ENCODE measurements around the gene FN1. TPM values are rescaled to one million over a fixed set of nuclear protein-coding genes. Genes with fewer than 3 reads are reported as not detected.

The FN1 gene
- polyA plus RNA-seq, 1 of the 3 experiments (the other 2 are of a cell fraction): 1,671 TPM

DNA sequence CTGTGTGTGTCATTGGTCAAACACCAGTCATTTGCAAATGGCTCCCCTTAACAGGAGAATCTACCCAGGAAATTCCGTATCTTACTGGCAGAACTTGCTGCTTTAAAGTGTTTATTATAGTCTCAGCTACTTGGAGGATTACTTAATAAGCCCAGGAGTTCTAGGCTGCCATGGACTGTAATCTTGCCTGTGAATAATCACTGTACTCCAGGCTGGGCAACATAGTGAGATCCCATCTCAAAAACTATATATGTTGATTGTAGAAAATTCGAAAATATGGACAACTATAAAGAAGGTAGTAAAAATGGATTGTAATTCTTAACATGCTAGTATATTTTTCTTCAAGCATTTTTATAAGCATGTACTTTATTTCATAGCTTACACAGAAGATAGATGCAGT, 119.5 kb downstream of the FN1 start:
- Histone ChIP-seq H2AFZ (ENCODE audit: low read depth) (no peak overlapping the region), H3K27me3 (ENCODE audit: insufficient read depth) (no peaks in the 10 kb centered on the region), H3K4me2 (no peak overlapping the region), H3K36me3 (replicated peaks in 1 of 2; ENCODE audit: control insufficient read depth in 1 of 2, insufficient read depth in 2 of 2, low read length in 1 of 2) (peaks cover 35 to 65% of the 10 kb centered on the region in 2 experiments), H3K9ac (no peak overlapping the region), H3K9me2 (no peaks in the 10 kb centered on the region), H4K20me1 (ENCODE audit: insufficient read depth) (no peaks in the 10 kb centered on the region), H3K79me2 (ENCODE audit: insufficient read depth) (peaks cover 63% of the 10 kb centered on the region), H3K4me1 (ENCODE audit: control insufficient read depth in 1 of 2, insufficient read depth in 2 of 2, low read depth in 1 of 2, low read length in 1 of 2) (peaks cover 10 to 13% of the 10 kb centered on the region in 2 experiments; a peak in 3 of 4 replicates), H3K9me3 (no peaks in the 10 kb centered on the region), H3K4me3 (ENCODE audit: low read depth in 2 of 2, low read length in 1 of 2) (no peak overlapping the region), H3F3A (replicated peaks; ENCODE audit: insufficient read depth) (peaks cover 28% of the 10 kb centered on the region), H3K27ac (ENCODE audit: low read depth in 2 of 2, low read length in 1 of 2) (no peak overlapping the region)
- TF ChIP-seq, protein P1, sequence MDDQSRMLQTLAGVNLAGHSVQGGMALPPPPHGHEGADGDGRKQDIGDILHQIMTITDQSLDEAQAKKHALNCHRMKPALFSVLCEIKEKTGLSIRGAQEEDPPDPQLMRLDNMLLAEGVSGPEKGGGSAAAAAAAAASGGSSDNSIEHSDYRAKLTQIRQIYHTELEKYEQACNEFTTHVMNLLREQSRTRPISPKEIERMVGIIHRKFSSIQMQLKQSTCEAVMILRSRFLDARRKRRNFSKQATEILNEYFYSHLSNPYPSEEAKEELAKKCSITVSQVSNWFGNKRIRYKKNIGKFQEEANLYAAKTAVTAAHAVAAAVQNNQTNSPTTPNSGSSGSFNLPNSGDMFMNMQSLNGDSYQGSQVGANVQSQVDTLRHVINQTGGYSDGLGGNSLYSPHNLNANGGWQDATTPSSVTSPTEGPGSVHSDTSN (IDR thresholded peaks at IDR 0.05): no peak
- TF ChIP-seq SIN3A (IDR thresholded peaks at IDR 0.05; ENCODE audit: borderline replicate concordance, low read depth, low read length): no peak
- TF ChIP-seq, protein P2, sequence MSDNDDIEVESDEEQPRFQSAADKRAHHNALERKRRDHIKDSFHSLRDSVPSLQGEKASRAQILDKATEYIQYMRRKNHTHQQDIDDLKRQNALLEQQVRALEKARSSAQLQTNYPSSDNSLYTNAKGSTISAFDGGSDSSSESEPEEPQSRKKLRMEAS (IDR thresholded peaks at IDR 0.05; ENCODE audit: low read depth): no peak
- POLR2A ChIA-PET: no interaction called here
- no peak for DNase-seq
- CTCF ChIA-PET: interaction anchor here (1.6 kb wide), 1 partner anchor 9 kb away, joined by 3 read pairs; no protein-coding TSS in a partner anchor
- WGBS (ENCODE audit: low lambda C conversion rate): 92% methylated on average over 2 of the region's 2 CpGs

DNA sequence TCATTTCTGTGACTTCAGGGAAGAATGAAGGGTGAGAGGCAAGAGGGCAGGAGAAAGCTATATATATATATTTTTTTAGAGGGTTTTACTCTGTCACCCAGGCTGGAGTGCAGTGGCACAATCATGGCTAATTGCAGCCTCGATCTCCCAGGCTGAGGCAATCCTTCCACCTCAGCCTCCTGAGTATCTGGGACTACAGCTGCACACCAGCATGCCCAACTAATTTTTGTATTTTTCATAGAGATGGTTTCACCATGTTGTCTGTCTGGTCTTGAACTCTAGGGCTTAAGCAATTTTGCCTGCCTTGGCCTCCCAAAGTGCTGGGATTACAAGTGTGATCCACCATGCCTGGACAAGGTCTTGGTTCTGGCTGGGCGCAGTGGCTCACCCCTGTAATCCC, 120.6 kb downstream of the FN1 start:
- Histone ChIP-seq H3K9me2 (no peaks in the 10 kb centered on the region), H3K4me3 (ENCODE audit: low read depth in 2 of 2, low read length in 1 of 2) (no peak overlapping the region), H3K4me1 (ENCODE audit: control insufficient read depth in 1 of 2, insufficient read depth in 2 of 2, low read depth in 1 of 2, low read length in 1 of 2) (peaks cover 10 to 13% of the 10 kb centered on the region in 2 experiments; a peak in 3 of 4 replicates), H3K27me3 (ENCODE audit: insufficient read depth) (no peaks in the 10 kb centered on the region), H3K79me2 (ENCODE audit: insufficient read depth) (peaks cover 61% of the 10 kb centered on the region), H3K9me3 (no peaks in the 10 kb centered on the region), H3K27ac (ENCODE audit: low read depth in 2 of 2, low read length in 1 of 2) (no peak overlapping the region), H2AFZ (ENCODE audit: low read depth) (no peak overlapping the region), H3K4me2 (no peak overlapping the region), H3F3A (replicated peaks; ENCODE audit: insufficient read depth) (peaks cover 28% of the 10 kb centered on the region), H3K9ac (no peak overlapping the region), H4K20me1 (ENCODE audit: insufficient read depth) (no peaks in the 10 kb centered on the region), H3K36me3 (replicated peaks in 1 of 2; ENCODE audit: control insufficient read depth in 1 of 2, insufficient read depth in 2 of 2, low read length in 1 of 2) (peaks cover 26 to 57% of the 10 kb centered on the region in 2 experiments)
- 93% methylated on average over 2 of the region's 2 CpGs for WGBS (ENCODE audit: low lambda C conversion rate)
- ChIA-PET POLR2A (no interaction called here), CTCF (no interaction called here)
- no peak for DNase-seq
- no peak for TF ChIP-seq POLR2AphosphoS5 (IDR thresholded peaks at IDR 0.05; ENCODE audit: low read depth, low read length)
- TF ChIP-seq YY1 (IDR thresholded peaks at IDR 0.05; ENCODE audit: low read depth): no peak
- TF ChIP-seq TAF1 (IDR thresholded peaks at IDR 0.05; ENCODE audit: borderline replicate concordance, low read depth, low read length): no peak
- TF ChIP-seq TCF12 (IDR thresholded peaks at IDR 0.05): no peak
- TF ChIP-seq FOSL2 (IDR thresholded peaks at IDR 0.05; ENCODE audit: borderline replicate concordance, low read depth): no peak
- no peak for TF ChIP-seq RCOR1 (IDR thresholded peaks at IDR 0.05; ENCODE audit: low read length)
- TF ChIP-seq, protein P3, sequence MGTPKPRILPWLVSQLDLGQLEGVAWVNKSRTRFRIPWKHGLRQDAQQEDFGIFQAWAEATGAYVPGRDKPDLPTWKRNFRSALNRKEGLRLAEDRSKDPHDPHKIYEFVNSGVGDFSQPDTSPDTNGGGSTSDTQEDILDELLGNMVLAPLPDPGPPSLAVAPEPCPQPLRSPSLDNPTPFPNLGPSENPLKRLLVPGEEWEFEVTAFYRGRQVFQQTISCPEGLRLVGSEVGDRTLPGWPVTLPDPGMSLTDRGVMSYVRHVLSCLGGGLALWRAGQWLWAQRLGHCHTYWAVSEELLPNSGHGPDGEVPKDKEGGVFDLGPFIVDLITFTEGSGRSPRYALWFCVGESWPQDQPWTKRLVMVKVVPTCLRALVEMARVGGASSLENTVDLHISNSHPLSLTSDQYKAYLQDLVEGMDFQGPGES (IDR thresholded peaks at IDR 0.05; ENCODE audit: low read depth, low read length): no peak
- TF ChIP-seq REST (IDR thresholded peaks at IDR 0.05; ENCODE audit: low read depth, low read length): no peak
- TF ChIP-seq USF1 (IDR thresholded peaks at IDR 0.05; ENCODE audit: borderline replicate concordance, low read depth): no peak
- TF ChIP-seq CHD2 (IDR thresholded peaks at IDR 0.05; ENCODE audit: low read length, partially characterized antibody): no peak
- no peak for TF ChIP-seq MEF2A (IDR thresholded peaks at IDR 0.05; ENCODE audit: borderline replicate concordance, low read depth)
- TF ChIP-seq GATA2 (CRISPR knock-in tag; IDR thresholded peaks at IDR 0.05): no peak
- TF ChIP-seq MXI1 (IDR thresholded peaks at IDR 0.05; ENCODE audit: low read depth, low read length): no peak
- no peak for TF ChIP-seq JUND (IDR thresholded peaks at IDR 0.05)
- TF ChIP-seq SIN3A (IDR thresholded peaks at IDR 0.05; ENCODE audit: borderline replicate concordance, low read depth, low read length): no peak
- TF ChIP-seq GABPA (IDR thresholded peaks at IDR 0.05; ENCODE audit: low read depth): no peak
- TF ChIP-seq, protein P4, sequence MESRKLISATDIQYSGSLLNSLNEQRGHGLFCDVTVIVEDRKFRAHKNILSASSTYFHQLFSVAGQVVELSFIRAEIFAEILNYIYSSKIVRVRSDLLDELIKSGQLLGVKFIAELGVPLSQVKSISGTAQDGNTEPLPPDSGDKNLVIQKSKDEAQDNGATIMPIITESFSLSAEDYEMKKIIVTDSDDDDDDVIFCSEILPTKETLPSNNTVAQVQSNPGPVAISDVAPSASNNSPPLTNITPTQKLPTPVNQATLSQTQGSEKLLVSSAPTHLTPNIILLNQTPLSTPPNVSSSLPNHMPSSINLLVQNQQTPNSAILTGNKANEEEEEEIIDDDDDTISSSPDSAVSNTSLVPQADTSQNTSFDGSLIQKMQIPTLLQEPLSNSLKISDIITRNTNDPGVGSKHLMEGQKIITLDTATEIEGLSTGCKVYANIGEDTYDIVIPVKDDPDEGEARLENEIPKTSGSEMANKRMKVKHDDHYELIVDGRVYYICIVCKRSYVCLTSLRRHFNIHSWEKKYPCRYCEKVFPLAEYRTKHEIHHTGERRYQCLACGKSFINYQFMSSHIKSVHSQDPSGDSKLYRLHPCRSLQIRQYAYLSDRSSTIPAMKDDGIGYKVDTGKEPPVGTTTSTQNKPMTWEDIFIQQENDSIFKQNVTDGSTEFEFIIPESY (IDR thresholded peaks at IDR 0.05; ENCODE audit: borderline replicate concordance, low read depth): no peak

All from SK-N-SH (cell line).